Measurements from ENCODE around the gene KIR3DL2. TPM values are rescaled to one million over a fixed set of nuclear protein-coding genes. Genes with fewer than 3 reads are reported as not detected.
"Not testable (repeated sequence)": the region's sequence is repeated elsewhere in the genome, so short reads cannot be mapped to it uniquely, and the experiment has no call there.

KIR3DL2 gene
- total and polyA plus RNA-seq, 2 of the 4 experiments (the other 2 are of a cell fraction): not detected

DNA sequence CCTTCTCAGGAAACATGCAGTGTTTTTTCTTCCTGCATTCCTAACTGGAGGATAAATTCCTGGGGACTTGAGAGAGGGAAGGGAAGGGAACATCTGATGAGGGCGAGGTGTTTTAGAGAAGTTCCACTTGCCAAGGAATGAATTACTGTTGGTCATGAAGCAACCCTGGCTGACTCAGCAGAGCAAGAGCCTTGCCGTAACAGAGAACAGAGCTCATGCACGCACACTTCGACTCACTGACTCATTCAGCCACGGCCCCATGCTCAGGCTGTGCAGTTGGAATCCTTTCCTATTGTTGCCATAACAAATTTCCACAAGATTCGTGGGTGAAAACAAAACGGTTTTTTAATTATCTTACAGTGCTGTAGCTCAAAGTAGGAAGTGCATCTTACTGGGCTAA, 24.9 kb upstream of the KIR3DL2 start:
- H3K36me3 ChIP-seq (ENCODE audit: control insufficient read depth, insufficient read depth, low read length); H3K18ac ChIP-seq (ENCODE audit: low read depth, low read length); H2BK120ac ChIP-seq (ENCODE audit: low read depth, low read length); H3K4me3 ChIP-seq (ENCODE audit: insufficient read depth, low read depth, low read length); H3K4me2 ChIP-seq (ENCODE audit: low read depth, low read length); in situ Hi-C loops (cut with MboI; ENCODE audit: low sequenced_read_pairs); H3K27ac ChIP-seq (ENCODE audit: insufficient read depth, low read length); H3K9ac ChIP-seq (ENCODE audit: low read depth, low read length); H2BK15ac ChIP-seq (ENCODE audit: low read depth, low read length); H3K4ac ChIP-seq (ENCODE audit: low read depth, low read length); H3K9me1 ChIP-seq (ENCODE audit: insufficient read depth, low read length); H3K56ac ChIP-seq (ENCODE audit: extremely low read depth, insufficient read depth, low read length); dilution Hi-C loops (cut with HindIII; ENCODE audit: low sequenced_read_pairs, unreplicated experiment); H4K8ac ChIP-seq (ENCODE audit: low read depth in 2 of 2, low read length in 2 of 2); DNase-seq; ATAC-seq (ENCODE audit: low read depth); intact Hi-C loops (cut with micrococcal nuclease); H3K4me1 ChIP-seq (ENCODE audit: control insufficient read depth, insufficient read depth, low read length); H3K23ac ChIP-seq (ENCODE audit: low read depth, low read length); H2AK5ac ChIP-seq (ENCODE audit: low read depth, low read length); H2BK20ac ChIP-seq (ENCODE audit: low read depth, low read length); H4K20me1 ChIP-seq (ENCODE audit: insufficient read depth, low read length); H4K91ac ChIP-seq (ENCODE audit: insufficient read depth, low read depth, low read length); POLR2A ChIA-PET (ENCODE audit: unreplicated experiment); H2AK9ac ChIP-seq (replicated peaks; ENCODE audit: low read depth, low read length, poor library complexity); H2BK5ac ChIP-seq (ENCODE audit: low read depth, low read length, poor library complexity, severe bottlenecking); H4K5ac ChIP-seq (ENCODE audit: low read depth, low read length); H3K27me3 ChIP-seq (ENCODE audit: control insufficient read depth, insufficient read depth, low read length); H2AFZ ChIP-seq (replicated peaks; ENCODE audit: low read length, poor library complexity); BruUV-seq (replicated peaks); CTCF ChIA-PET; H3K14ac ChIP-seq (replicated peaks; ENCODE audit: low read depth, low read length); H3K79me1 ChIP-seq (ENCODE audit: low read depth in 1 of 2, low read length in 2 of 2): not testable (repeated sequence)
- 80% methylated on average over 1 of the region's 7 CpGs; no CpG with 5 or more reads in 1 of the 2 experiments for WGBS, 2 experiments (ENCODE audit: extremely low coverage in 2 of 2, insufficient read length in 1 of 2)
- peaks cover 10% of the 10 kb centered on the region; the same call in 1 of the 2 replicates for H3K9me3 ChIP-seq (ENCODE audit: control insufficient read depth, insufficient read depth, low read length)

DNA sequence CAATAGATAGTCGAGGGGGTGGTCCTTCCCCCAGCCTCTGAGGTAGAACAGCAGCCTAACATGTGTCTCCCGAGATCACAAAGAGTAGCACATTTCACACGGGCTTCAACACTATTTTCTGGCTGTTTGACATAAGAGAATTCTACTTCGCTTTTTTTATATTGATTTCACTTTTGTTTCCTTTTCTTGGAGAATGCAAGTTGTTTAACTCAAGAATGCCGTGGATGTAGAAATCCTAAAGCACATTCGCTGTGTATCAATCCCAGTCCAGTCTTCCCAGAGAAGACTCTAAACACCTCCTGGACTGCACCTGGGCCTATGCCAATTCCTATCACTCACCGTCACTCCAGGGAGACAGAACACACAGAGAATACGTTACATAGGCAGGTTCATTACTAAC, 22.2 kb upstream of the KIR3DL2 start:
- H3K27me3 ChIP-seq (ENCODE audit: control insufficient read depth, insufficient read depth, low read length); H3K18ac ChIP-seq (ENCODE audit: low read depth, low read length); H3K9me3 ChIP-seq (ENCODE audit: control insufficient read depth, insufficient read depth, low read length); H2BK5ac ChIP-seq (ENCODE audit: low read depth, low read length, poor library complexity, severe bottlenecking); H2AK9ac ChIP-seq (replicated peaks; ENCODE audit: low read depth, low read length, poor library complexity); H3K4me2 ChIP-seq (ENCODE audit: low read depth, low read length); POLR2A ChIA-PET (ENCODE audit: unreplicated experiment); H3K4me3 ChIP-seq (ENCODE audit: insufficient read depth, low read depth, low read length); H3K9ac ChIP-seq (ENCODE audit: low read depth, low read length); in situ Hi-C loops (cut with MboI; ENCODE audit: low sequenced_read_pairs); H3K4ac ChIP-seq (ENCODE audit: low read depth, low read length); H2BK20ac ChIP-seq (ENCODE audit: low read depth, low read length); H3K56ac ChIP-seq (ENCODE audit: extremely low read depth, insufficient read depth, low read length); H4K20me1 ChIP-seq (ENCODE audit: insufficient read depth, low read length); H4K5ac ChIP-seq (ENCODE audit: low read depth, low read length); H3K79me1 ChIP-seq (ENCODE audit: low read depth in 1 of 2, low read length in 2 of 2); H3K4me1 ChIP-seq (ENCODE audit: control insufficient read depth, insufficient read depth, low read length); H3K27ac ChIP-seq (ENCODE audit: insufficient read depth, low read length); DNase-seq; intact Hi-C loops (cut with micrococcal nuclease); H3K36me3 ChIP-seq (ENCODE audit: control insufficient read depth, insufficient read depth, low read length); ATAC-seq (ENCODE audit: low read depth); dilution Hi-C loops (cut with HindIII; ENCODE audit: low sequenced_read_pairs, unreplicated experiment); CTCF ChIA-PET; H2AFZ ChIP-seq (replicated peaks; ENCODE audit: low read length, poor library complexity); H2AK5ac ChIP-seq (ENCODE audit: low read depth, low read length); H3K9me1 ChIP-seq (ENCODE audit: insufficient read depth, low read length); H3K14ac ChIP-seq (replicated peaks; ENCODE audit: low read depth, low read length); H2BK120ac ChIP-seq (ENCODE audit: low read depth, low read length); BruUV-seq (replicated peaks); H2BK15ac ChIP-seq (ENCODE audit: low read depth, low read length); H3K23ac ChIP-seq (ENCODE audit: low read depth, low read length); H4K8ac ChIP-seq (ENCODE audit: low read depth in 2 of 2, low read length in 2 of 2); H4K91ac ChIP-seq (ENCODE audit: insufficient read depth, low read depth, low read length): not testable (repeated sequence)
- no CpG with 5 or more reads among the region's 8 CpGs for WGBS, 2 experiments (ENCODE audit: extremely low coverage in 2 of 2, insufficient read length in 1 of 2)
